ENCODE data around the gene SRPRA.

DNA sequence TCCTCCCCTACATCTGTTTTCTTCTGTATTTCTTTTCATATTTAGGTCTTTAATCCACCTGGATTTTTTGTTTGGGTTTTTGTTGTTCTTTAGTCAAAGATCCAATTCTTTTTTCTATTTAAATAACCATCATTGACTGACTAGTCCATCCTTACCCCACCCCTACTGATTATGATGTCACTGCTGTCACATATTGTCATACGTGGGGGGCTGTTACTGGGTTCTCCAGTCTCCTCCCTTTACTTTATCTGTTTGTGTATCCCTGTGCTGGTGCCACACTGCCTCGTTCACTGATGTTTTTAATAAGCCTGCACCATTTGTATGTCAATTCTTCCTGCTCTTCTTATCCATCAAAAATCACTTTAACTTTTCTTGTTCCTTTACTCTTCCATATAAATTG is 28.3 kb upstream of the SRPRA start:
- TF ChIP-seq SRF (IDR thresholded peaks at IDR 0.05; ENCODE audit: low read depth in 2 of 2, low read length in 2 of 2) (no peak), SUPT20H (IDR thresholded peaks at IDR 0.05; ENCODE audit: borderline replicate concordance, control insufficient read depth, low read depth, low read length) (no peak), BCL11A (IDR thresholded peaks at IDR 0.05; ENCODE audit: low read depth, low read length) (no peak), ZNF274 (IDR thresholded peaks at IDR 0.05; ENCODE audit: insufficient read depth, insufficient read length) (no peak), EZH2 (IDR thresholded peaks at IDR 0.05; ENCODE audit: borderline replicate concordance, control insufficient read depth, low read depth, low read length) (no peak), POLR2AphosphoS5 (IDR thresholded peaks at IDR 0.05; ENCODE audit: low read length) (no peak), CHD2 (IDR thresholded peaks at IDR 0.05; ENCODE audit: borderline replicate concordance, low read depth, low read length) (no peak)
- TF ChIP-seq, protein P1, sequence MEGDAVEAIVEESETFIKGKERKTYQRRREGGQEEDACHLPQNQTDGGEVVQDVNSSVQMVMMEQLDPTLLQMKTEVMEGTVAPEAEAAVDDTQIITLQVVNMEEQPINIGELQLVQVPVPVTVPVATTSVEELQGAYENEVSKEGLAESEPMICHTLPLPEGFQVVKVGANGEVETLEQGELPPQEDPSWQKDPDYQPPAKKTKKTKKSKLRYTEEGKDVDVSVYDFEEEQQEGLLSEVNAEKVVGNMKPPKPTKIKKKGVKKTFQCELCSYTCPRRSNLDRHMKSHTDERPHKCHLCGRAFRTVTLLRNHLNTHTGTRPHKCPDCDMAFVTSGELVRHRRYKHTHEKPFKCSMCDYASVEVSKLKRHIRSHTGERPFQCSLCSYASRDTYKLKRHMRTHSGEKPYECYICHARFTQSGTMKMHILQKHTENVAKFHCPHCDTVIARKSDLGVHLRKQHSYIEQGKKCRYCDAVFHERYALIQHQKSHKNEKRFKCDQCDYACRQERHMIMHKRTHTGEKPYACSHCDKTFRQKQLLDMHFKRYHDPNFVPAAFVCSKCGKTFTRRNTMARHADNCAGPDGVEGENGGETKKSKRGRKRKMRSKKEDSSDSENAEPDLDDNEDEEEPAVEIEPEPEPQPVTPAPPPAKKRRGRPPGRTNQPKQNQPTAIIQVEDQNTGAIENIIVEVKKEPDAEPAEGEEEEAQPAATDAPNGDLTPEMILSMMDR (IDR thresholded peaks at IDR 0.05 in 2 of 3, conservative IDR thresholded peaks at IDR 0.05 in 1 of 3; ENCODE audit: control insufficient read depth in 2 of 3, extremely low read depth in 1 of 3, insufficient read depth in 1 of 3, low read depth in 3 of 3, low read length in 3 of 3), result no peak
- TF ChIP-seq, protein P2, sequence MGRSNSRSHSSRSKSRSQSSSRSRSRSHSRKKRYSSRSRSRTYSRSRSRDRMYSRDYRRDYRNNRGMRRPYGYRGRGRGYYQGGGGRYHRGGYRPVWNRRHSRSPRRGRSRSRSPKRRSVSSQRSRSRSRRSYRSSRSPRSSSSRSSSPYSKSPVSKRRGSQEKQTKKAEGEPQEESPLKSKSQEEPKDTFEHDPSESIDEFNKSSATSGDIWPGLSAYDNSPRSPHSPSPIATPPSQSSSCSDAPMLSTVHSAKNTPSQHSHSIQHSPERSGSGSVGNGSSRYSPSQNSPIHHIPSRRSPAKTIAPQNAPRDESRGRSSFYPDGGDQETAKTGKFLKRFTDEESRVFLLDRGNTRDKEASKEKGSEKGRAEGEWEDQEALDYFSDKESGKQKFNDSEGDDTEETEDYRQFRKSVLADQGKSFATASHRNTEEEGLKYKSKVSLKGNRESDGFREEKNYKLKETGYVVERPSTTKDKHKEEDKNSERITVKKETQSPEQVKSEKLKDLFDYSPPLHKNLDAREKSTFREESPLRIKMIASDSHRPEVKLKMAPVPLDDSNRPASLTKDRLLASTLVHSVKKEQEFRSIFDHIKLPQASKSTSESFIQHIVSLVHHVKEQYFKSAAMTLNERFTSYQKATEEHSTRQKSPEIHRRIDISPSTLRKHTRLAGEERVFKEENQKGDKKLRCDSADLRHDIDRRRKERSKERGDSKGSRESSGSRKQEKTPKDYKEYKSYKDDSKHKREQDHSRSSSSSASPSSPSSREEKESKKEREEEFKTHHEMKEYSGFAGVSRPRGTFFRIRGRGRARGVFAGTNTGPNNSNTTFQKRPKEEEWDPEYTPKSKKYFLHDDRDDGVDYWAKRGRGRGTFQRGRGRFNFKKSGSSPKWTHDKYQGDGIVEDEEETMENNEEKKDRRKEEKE (IDR thresholded peaks at IDR 0.05), result no peak
- TF ChIP-seq, protein P3, sequence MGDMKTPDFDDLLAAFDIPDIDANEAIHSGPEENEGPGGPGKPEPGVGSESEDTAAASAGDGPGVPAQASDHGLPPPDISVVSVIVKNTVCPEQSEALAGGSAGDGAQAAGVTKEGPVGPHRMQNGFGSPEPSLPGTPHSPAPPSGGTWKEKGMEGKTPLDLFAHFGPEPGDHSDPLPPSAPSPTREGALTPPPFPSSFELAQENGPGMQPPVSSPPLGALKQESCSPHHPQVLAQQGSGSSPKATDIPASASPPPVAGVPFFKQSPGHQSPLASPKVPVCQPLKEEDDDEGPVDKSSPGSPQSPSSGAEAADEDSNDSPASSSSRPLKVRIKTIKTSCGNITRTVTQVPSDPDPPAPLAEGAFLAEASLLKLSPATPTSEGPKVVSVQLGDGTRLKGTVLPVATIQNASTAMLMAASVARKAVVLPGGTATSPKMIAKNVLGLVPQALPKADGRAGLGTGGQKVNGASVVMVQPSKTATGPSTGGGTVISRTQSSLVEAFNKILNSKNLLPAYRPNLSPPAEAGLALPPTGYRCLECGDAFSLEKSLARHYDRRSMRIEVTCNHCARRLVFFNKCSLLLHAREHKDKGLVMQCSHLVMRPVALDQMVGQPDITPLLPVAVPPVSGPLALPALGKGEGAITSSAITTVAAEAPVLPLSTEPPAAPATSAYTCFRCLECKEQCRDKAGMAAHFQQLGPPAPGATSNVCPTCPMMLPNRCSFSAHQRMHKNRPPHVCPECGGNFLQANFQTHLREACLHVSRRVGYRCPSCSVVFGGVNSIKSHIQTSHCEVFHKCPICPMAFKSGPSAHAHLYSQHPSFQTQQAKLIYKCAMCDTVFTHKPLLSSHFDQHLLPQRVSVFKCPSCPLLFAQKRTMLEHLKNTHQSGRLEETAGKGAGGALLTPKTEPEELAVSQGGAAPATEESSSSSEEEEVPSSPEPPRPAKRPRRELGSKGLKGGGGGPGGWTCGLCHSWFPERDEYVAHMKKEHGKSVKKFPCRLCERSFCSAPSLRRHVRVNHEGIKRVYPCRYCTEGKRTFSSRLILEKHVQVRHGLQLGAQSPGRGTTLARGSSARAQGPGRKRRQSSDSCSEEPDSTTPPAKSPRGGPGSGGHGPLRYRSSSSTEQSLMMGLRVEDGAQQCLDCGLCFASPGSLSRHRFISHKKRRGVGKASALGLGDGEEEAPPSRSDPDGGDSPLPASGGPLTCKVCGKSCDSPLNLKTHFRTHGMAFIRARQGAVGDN (IDR thresholded peaks at IDR 0.05), result no peak

Measured in GM12878 (cell line).